H1 (cell line): ENCODE results near the gene GNB3. TPM values are rescaled to one million over a fixed set of nuclear protein-coding genes. Genes with fewer than 3 reads are reported as not detected.

Experiments used
- CTCF ChIA-PET: fragments of 300-600 bp; sonication (Branson Sonifier 250); formaldehyde crosslinking; loops from one replicate; lab custom pipeline; 2021; ENCODE audit not compliant: partially characterized antibody; lab: Charles Lee
- POLR2A ChIA-PET: fragments of 300-600 bp; sonication (Branson Sonifier 250); formaldehyde crosslinking; loops from one replicate; lab custom pipeline; 2021; ENCODE audit warnings: inconsistent platforms; ENCODE audit not compliant: partially characterized antibody; lab: Charles Lee
- DNase-seq, 2 experiments: peaks; one replicate each; pipeline versions ENCODE4 v3.0.0 to v3.0.0-alpha.2; 2010 to 2022; ENCODE audit warnings: low spot score in 2 of 2, low read depth in 1 of 2, mixed read lengths in 1 of 2
- FAIRE-seq: peaks from 2 replicates; lab custom pipeline; 2011; peaks lifted over from hg19 to GRCh38; lab: Jason Lieb, UNC
- H2AFZ ChIP-seq: 2 replicates; pipeline ENCODE4 v1.8.1; 2012; ENCODE audit warnings: low read length, inconsistent platforms
- H2AK5ac ChIP-seq: 2 replicates; pipeline ENCODE4 v1.6.1; 2013; ENCODE audit warnings: low read depth, low read length
- H2BK120ac ChIP-seq: replicated peaks from 2 replicates; pipeline ENCODE3; 2013; ENCODE audit warnings: low read depth, low read length, inconsistent platforms
- H2BK12ac ChIP-seq: 2 replicates; pipeline ENCODE4 v1.6.1; 2013; ENCODE audit warnings: low read depth, low read length
- H2BK15ac ChIP-seq: 2 replicates; pipeline ENCODE4 v1.6.1; 2013; ENCODE audit warnings: low read length
- H2BK20ac ChIP-seq: 2 replicates; pipeline ENCODE4 v1.6.1; 2013; ENCODE audit warnings: low read length
- H2BK5ac ChIP-seq: 2 replicates; pipeline ENCODE4 v1.6.1; 2013; ENCODE audit warnings: low read depth, low read length
- H3K14ac ChIP-seq: 2 replicates; pipeline ENCODE4 v1.6.1; 2013; ENCODE audit warnings: inconsistent platforms; ENCODE audit not compliant: insufficient read length
- H3K18ac ChIP-seq: 2 replicates; pipeline ENCODE4 v1.6.1; 2013; ENCODE audit warnings: low read length; ENCODE audit errors: extremely low read depth
- H3K23ac ChIP-seq: 2 replicates; pipeline ENCODE4 v1.6.1; 2013; ENCODE audit warnings: inconsistent platforms; ENCODE audit not compliant: insufficient read length
- H3K23me2 ChIP-seq: 2 replicates; pipeline ENCODE4 v1.6.1; 2013; ENCODE audit warnings: low read depth, low read length
- H3K27ac ChIP-seq: 2 replicates; pipeline ENCODE4 v1.6.1; 2011; ENCODE audit warnings: low read depth, low read length, inconsistent platforms
- H3K27me3 ChIP-seq, 4 experiments: replicated peaks in 1 of 4; 1 replicate in 1 of 4; 2 replicates in 3 of 4; pipeline versions ENCODE4 v1.6.1 to v1.8.1; 2011 to 2013; ENCODE audit warnings: low read length in 3 of 4, mild to moderate bottlenecking in 3 of 4, inconsistent platforms in 2 of 4, mixed read lengths in 2 of 4, moderate library complexity in 1 of 4; ENCODE audit not compliant: control insufficient read depth in 3 of 4, insufficient read depth in 3 of 4; ENCODE audit errors: extremely low read depth in 1 of 4
- H3K36me3 ChIP-seq, 4 experiments: 2 replicates each; pipeline versions ENCODE4 v1.6.1 to v1.8.1; 2011 to 2013; ENCODE audit warnings: mild to moderate bottlenecking in 4 of 4, low read length in 3 of 4, moderate library complexity in 2 of 4, control low read depth in 1 of 4, inconsistent platforms in 1 of 4; ENCODE audit not compliant: insufficient read depth in 4 of 4, control insufficient read depth in 2 of 4
- H3K4ac ChIP-seq: replicated peaks from 2 replicates; pipeline ENCODE3; 2013; ENCODE audit warnings: low read length, low read depth, mixed read lengths, inconsistent platforms; ENCODE audit not compliant: insufficient read length
- H3K4me1 ChIP-seq, 4 experiments: replicated peaks in 1 of 4; 1 replicate in 1 of 4; 2 replicates in 3 of 4; pipeline versions ENCODE4 v1.6.1 to v1.8.1; 2011 to 2013; ENCODE audit warnings: low read length in 3 of 4, inconsistent platforms in 2 of 4, mixed read lengths in 1 of 4; ENCODE audit not compliant: insufficient read depth in 4 of 4, control insufficient read depth in 3 of 4
- H3K4me2 ChIP-seq, 2 experiments: 2 replicates each; pipeline versions ENCODE4 v1.6.1 to v1.8.1; 2011 to 2013; ENCODE audit warnings: low read depth in 2 of 2, low read length in 2 of 2, control low read depth in 1 of 2, inconsistent platforms in 1 of 2, mild to moderate bottlenecking in 1 of 2; ENCODE audit not compliant: insufficient read depth in 1 of 2
- H3K4me3 ChIP-seq, 4 experiments: fragments of 200-600, 300-600 bp in 1 of 4; sonication (generic), shearing (Covaris generic), sonication (Bioruptor Twin) in 1 of 4; 2 replicates each; pipeline versions ENCODE4 v1.5.1 to v1.8.1; 2011 to 2016; ENCODE audit warnings: low read length in 4 of 4, low read depth in 3 of 4, control low read depth in 2 of 4, inconsistent platforms in 2 of 4, mild to moderate bottlenecking in 2 of 4, mixed read lengths in 1 of 4, moderate library complexity in 1 of 4; ENCODE audit not compliant: insufficient read depth in 2 of 4; ENCODE audit errors: extremely low read depth in 1 of 4
- H3K56ac ChIP-seq: replicated peaks from 2 replicates; pipeline ENCODE3; 2013; ENCODE audit warnings: low read depth, mild to moderate bottlenecking, mixed read lengths, low read length, inconsistent platforms; ENCODE audit not compliant: insufficient read length
- H3K79me1 ChIP-seq: 2 replicates; pipeline ENCODE4 v1.6.1; 2013; ENCODE audit warnings: low read depth, low read length, control low read depth
- H3K79me2 ChIP-seq, 2 experiments: 2 replicates each; pipeline versions ENCODE4 v1.6.1 to v1.8.1; 2012 to 2013; ENCODE audit warnings: low read length in 2 of 2, mild to moderate bottlenecking in 2 of 2, inconsistent platforms in 1 of 2; ENCODE audit not compliant: insufficient read depth in 2 of 2, control insufficient read depth in 1 of 2
- H3K9ac ChIP-seq, 4 experiments: replicated peaks in 1 of 4; 1 replicate in 1 of 4; 2 replicates in 3 of 4; pipeline versions ENCODE4 v1.6.1 to v1.8.1; 2011 to 2013; ENCODE audit warnings: low read depth in 3 of 4, low read length in 3 of 4, control low read depth in 2 of 4, mild to moderate bottlenecking in 2 of 4, moderate library complexity in 2 of 4, inconsistent platforms in 1 of 4; ENCODE audit errors: extremely low read depth in 1 of 4
- H3K9me3 ChIP-seq, 2 experiments: 2 replicates each; pipeline versions ENCODE4 v1.6.1 to v1.8.1; 2012 to 2013; ENCODE audit warnings: mild to moderate bottlenecking in 2 of 2, moderate library complexity in 2 of 2, control low read depth in 1 of 2, inconsistent platforms in 1 of 2, low read depth in 1 of 2, low read length in 1 of 2, mixed read lengths in 1 of 2; ENCODE audit not compliant: insufficient read depth in 2 of 2
- H4K20me1 ChIP-seq, 2 experiments: replicated peaks in 1 of 2; 2 replicates each; pipeline versions ENCODE3 to v1.8.1; 2011 to 2013; ENCODE audit warnings: inconsistent platforms in 2 of 2, low read length in 2 of 2, mild to moderate bottlenecking in 1 of 2; ENCODE audit not compliant: insufficient read depth in 2 of 2, control insufficient read depth in 1 of 2
- H4K5ac ChIP-seq: 2 replicates; pipeline ENCODE4 v1.6.1; 2013; ENCODE audit warnings: low read length, low read depth, mixed read lengths, inconsistent platforms; ENCODE audit not compliant: insufficient read length
- H4K8ac ChIP-seq: 2 replicates; pipeline ENCODE4 v1.8.0; 2013; ENCODE audit warnings: mild to moderate bottlenecking, moderate library complexity, low read length, inconsistent platforms; ENCODE audit not compliant: insufficient read depth; ENCODE audit errors: extremely low read depth
- H4K91ac ChIP-seq: replicated peaks from 2 replicates; pipeline ENCODE3; 2013; ENCODE audit warnings: low read length, mixed read lengths, inconsistent platforms; ENCODE audit not compliant: insufficient read length
- BACH1 ChIP-seq: IDR thresholded peaks from 2 replicates; pipeline ENCODE4 v1.6.1; 2012; ENCODE audit warnings: low read length, improper control_type of control experiment
- CHD1 ChIP-seq: IDR thresholded peaks from 2 replicates; pipeline ENCODE4 v1.6.1; 2012; ENCODE audit warnings: low read depth, low read length, improper control_type of control experiment
- CHD2 ChIP-seq: IDR thresholded peaks from 2 replicates; pipeline ENCODE4 v1.6.1; 2012; ENCODE audit warnings: low read length, improper control_type of control experiment
- JUN ChIP-seq: IDR thresholded peaks from 2 replicates; pipeline ENCODE4 v1.6.1; 2011; ENCODE audit warnings: low read depth, mild to moderate bottlenecking, improper control_type of control experiment, low read length
- PHF8 ChIP-seq: fragments of 200-600 bp; sonication (generic); conservative IDR thresholded peaks from 2 replicates; pipeline ENCODE4 v1.7.1; 2012; ENCODE audit warnings: low read depth, mild to moderate bottlenecking, inconsistent platforms, low read length, moderate library complexity
- SIRT6 ChIP-seq: IDR thresholded peaks from one replicate; pipeline ENCODE4 v1.7.1; 2012; ENCODE audit warnings: low read length, inconsistent platforms
- SP1 ChIP-seq: IDR thresholded peaks from 2 replicates; pipeline ENCODE4 v1.6.1; 2011; ENCODE audit warnings: low read depth, low read length
- TAF7 ChIP-seq: optimal IDR thresholded peaks from 2 replicates; pipeline ENCODE3; 2011; ENCODE audit warnings: low read depth, mild to moderate bottlenecking, inconsistent platforms, low read length, moderate library complexity, borderline replicate concordance
- ZNF274 ChIP-seq: IDR thresholded peaks from 2 replicates; pipeline ENCODE4 v1.7.0; 2012; ENCODE audit warnings: low read length, borderline replicate concordance; ENCODE audit errors: extremely low read depth
- WGBS, 2 experiments: shearing (Covaris generic) in 1 of 2; methylation state at CpG; one replicate each; pipeline versions ENCODE4 v1.1.6 to v1.1.7; 2013 to 2015; ENCODE audit warnings: low lambda C conversion rate in 2 of 2, mixed read lengths in 2 of 2, inconsistent platforms in 1 of 2, low coverage in 1 of 2, missing lambda C conversion rate in 1 of 2; ENCODE audit not compliant: insufficient replicate concordance in 2 of 2, insufficient coverage in 1 of 2, insufficient read length in 1 of 2; ENCODE audit errors: extremely low coverage in 1 of 2, missing lambda C conversion rate in 1 of 2; 5-methylcytosine and 5-hydroxymethylcytosine counted together
- polyA plus RNA-seq, 7 experiments: library from polyadenylated mRNA; depleted of rRNA in 3 of 7; stranded (reverse) in 5 of 7; unstranded in 2 of 7; fragments of >200 nt in 5 of 7; fragments of 200-250 nt in 2 of 7; gene quantifications; 1 replicate in 5 of 7; 2 replicates in 1 of 7; 4 replicates in 1 of 7; pipeline versions ENCODE4 v1.2.1 to v1.2.3, GENCODE V29; 2011 to 2013; ENCODE audit warnings: missing spikeins in 2 of 7, mixed read lengths in 2 of 7
- total RNA-seq: library from RNA; stranded (reverse); fragmentation: NEBNext Ultra II Directional; extraction: Animal tissue kit (Norgen Biotek cat#: 25700); gene quantifications from 2 replicates; pipeline ENCODE4 v1.2.1, GENCODE V29; 2021

The GNB3 gene
- total and polyA plus RNA-seq, 2 of the 8 experiments (the other 6 are each of a cell fraction or from before 2014, with no cell fraction given): 9.9 TPM

GRCh38 chr12:6894321-6894720 is 53.6 kb downstream of the GNB3 start:
- no peak overlapping the region for H4K91ac ChIP-seq
- no peaks in the 10 kb centered on the region for H3K79me2 ChIP-seq
- no peak overlapping the region for H3K14ac ChIP-seq
- 85% methylated on average over 3 of the region's 3 CpGs; no CpG with 5 or more reads in 1 of the 2 experiments for WGBS, 2 experiments
- no peak overlapping the region for H3K9ac ChIP-seq
- H3K27ac ChIP-seq: no peak overlapping the region
- DNase-seq (no peak), FAIRE-seq (no peak)
- ChIA-PET POLR2A (interaction anchor here (0.8 to 4.5 kb wide), 8 partner anchors 11 to 205 kb away, joined by 3 to 22 read pairs (median 4); partner anchors contain the start of genes LRRC23, PTMS, TPI1 and ZNF384), CTCF (interaction anchor here (0.5 to 5.0 kb wide), 4 partner anchors 22 to 728 kb away, joined by 3 to 84 read pairs (median 4); partner anchors contain the start of genes SPSB2 and TPI1)
- H3K27me3 ChIP-seq: no peaks in the 10 kb centered on the region
- no peak overlapping the region for H3K4ac ChIP-seq
- H3K4me2 ChIP-seq: no peak overlapping the region
- no peaks in the 10 kb centered on the region for H3K79me1 ChIP-seq
- no peak overlapping the region for H4K5ac ChIP-seq
- no peak overlapping the region for H3K23ac ChIP-seq
- H4K20me1 ChIP-seq: no peaks in the 10 kb centered on the region
- no peak overlapping the region for H4K8ac ChIP-seq
- H2AFZ ChIP-seq: no peak overlapping the region
- TF ChIP-seq CHD2: no peak
- TF ChIP-seq PHF8: no peak
- TF ChIP-seq SIRT6: no peak
- TF ChIP-seq TAF7: no peak
- TF ChIP-seq CHD1: no peak
- no peak for TF ChIP-seq BACH1
- no peak for TF ChIP-seq JUN
- TF ChIP-seq ZNF274: no peak
- TF ChIP-seq SP1: no peak
- H3K4me3 ChIP-seq: no peak overlapping the region
- H2BK20ac ChIP-seq: no peak overlapping the region
- no peak overlapping the region for H2BK12ac ChIP-seq
- H3K4me1 ChIP-seq: peaks cover 0 to 4% (median 2%) of the 10 kb centered on the region in 4 experiments; a peak in 4 of 7 replicates
- no peak overlapping the region for H2BK120ac ChIP-seq
- no peak overlapping the region for H2BK15ac ChIP-seq
- no peak overlapping the region for H3K18ac ChIP-seq
- no peak overlapping the region for H2BK5ac ChIP-seq
- no peaks in the 10 kb centered on the region for H3K9me3 ChIP-seq
- H3K56ac ChIP-seq: no peak overlapping the region
- H3K23me2 ChIP-seq: no peaks in the 10 kb centered on the region
- H3K36me3 ChIP-seq: no peaks in the 10 kb centered on the region
- no peak overlapping the region for H2AK5ac ChIP-seq
